GM23338 (cell line): ENCODE measurements around the gene LCLAT1. TPM values are rescaled to one million over a fixed set of nuclear protein-coding genes. Genes with fewer than 3 reads are reported as not detected.

Experiments
- ATAC-seq: fragments of 200-7000 bp; cut with Tn5 transposase; 3 replicates; pipeline ENCODE4 v1.9.1; 2020
- DNase-seq: peaks from one replicate; pipeline ENCODE4 v3.0.0-alpha.2; 2015; ENCODE audit warnings: low spot score
- H2AFZ ChIP-seq: fragments of 200-600 bp; sonication (generic); 2 replicates; pipeline ENCODE4 v1.8.0; 2016; ENCODE audit warnings: antibody characterized with exemption, mild to moderate bottlenecking, moderate library complexity
- H3F3A ChIP-seq: fragments of 200-600 bp; sonication (generic); replicated peaks from 2 replicates; pipeline ENCODE4 v1.8.0; 2017; ENCODE audit warnings: antibody characterized with exemption, mixed run types, low read depth
- H3K27ac ChIP-seq: fragments of 200-600 bp; sonication (generic); 2 replicates; pipeline ENCODE4 v1.6.1; 2016; ENCODE audit warnings: low read depth
- H3K27me3 ChIP-seq: fragments of 200-600 bp; sonication (generic); 2 replicates; pipeline ENCODE4 v1.8.0; 2016; ENCODE audit warnings: mild to moderate bottlenecking, mixed run types, moderate library complexity; ENCODE audit not compliant: insufficient read depth
- H3K36me3 ChIP-seq: fragments of 200-600 bp; sonication (generic); 2 replicates; pipeline ENCODE4 v1.8.0; 2016; ENCODE audit warnings: mild to moderate bottlenecking; ENCODE audit not compliant: insufficient read depth
- H3K4me1 ChIP-seq: fragments of 200-600 bp; sonication (generic); 2 replicates; pipeline ENCODE4 v1.8.0; 2016; ENCODE audit warnings: mild to moderate bottlenecking, moderate library complexity; ENCODE audit not compliant: insufficient read depth
- H3K4me2 ChIP-seq: fragments of 200-600 bp; sonication (generic); 2 replicates; pipeline ENCODE4 v1.7.1; 2017; ENCODE audit warnings: mixed run types
- H3K4me3 ChIP-seq: fragments of 200-600 bp; sonication (generic); 2 replicates; pipeline ENCODE4 v1.6.1; 2016; ENCODE audit warnings: mixed run types
- H3K79me2 ChIP-seq: fragments of 200-600 bp; sonication (generic); replicated peaks from 2 replicates; pipeline ENCODE4 v1.8.0; 2017; ENCODE audit warnings: mild to moderate bottlenecking; ENCODE audit not compliant: insufficient read depth
- H3K9me2 ChIP-seq: fragments of 200-600 bp; sonication (generic); 2 replicates; pipeline ENCODE4 v1.8.0; 2017; ENCODE audit not compliant: insufficient read depth
- H4K20me1 ChIP-seq: fragments of 200-600 bp; sonication (generic); replicated peaks from 2 replicates; pipeline ENCODE4 v1.8.0; 2017; ENCODE audit warnings: mild to moderate bottlenecking; ENCODE audit not compliant: insufficient read depth
- H3K27ac Mint-ChIP-seq: 2 replicates; pipeline ENCODE4 v1.8.0; 2020; ENCODE audit warnings: inconsistent platforms, mild to moderate bottlenecking, moderate library complexity, mixed read lengths
- H3K27me3 Mint-ChIP-seq: 3 replicates; pipeline ENCODE4 v1.8.0; 2022; ENCODE audit warnings: low read depth, mild to moderate bottlenecking, moderate library complexity, mixed read lengths, inconsistent platforms; ENCODE audit not compliant: insufficient read depth, poor library complexity
- H3K36me3 Mint-ChIP-seq: 3 replicates; pipeline ENCODE4 v1.8.0; 2021; ENCODE audit warnings: low read depth, mild to moderate bottlenecking, inconsistent platforms, moderate library complexity, mixed read lengths
- H3K4me1 Mint-ChIP-seq: 3 replicates; pipeline ENCODE4 v1.8.0; 2020; ENCODE audit warnings: mild to moderate bottlenecking, inconsistent platforms, mixed read lengths
- H3K4me3 Mint-ChIP-seq: 3 replicates; pipeline ENCODE4 v1.8.0; 2021; ENCODE audit warnings: moderate library complexity, mild to moderate bottlenecking, inconsistent platforms, mixed read lengths
- H3K9me3 Mint-ChIP-seq: 3 replicates; pipeline ENCODE4 v1.8.0; 2020; ENCODE audit warnings: moderate library complexity, mild to moderate bottlenecking, inconsistent platforms, mixed read lengths
- CREB1 ChIP-seq: fragments of 250-450 bp; sonication (Bioruptor Pico); IDR thresholded peaks from 2 replicates; pipeline ENCODE4 v1.5.0; 2020; ENCODE audit warnings: low read depth, mild to moderate bottlenecking, moderate library complexity
- EZH2 ChIP-seq: fragments of 200-600 bp; sonication (generic); IDR thresholded peaks from one replicate; pipeline ENCODE4 v1.8.0; 2017; ENCODE audit warnings: antibody characterized with exemption, mild to moderate bottlenecking, low read depth; ENCODE audit not compliant: unreplicated experiment
- EZH2phosphoT487 ChIP-seq: fragments of 200-600 bp; sonication (generic); IDR thresholded peaks from one replicate; pipeline ENCODE4 v1.8.1; 2018; ENCODE audit warnings: antibody characterized with exemption; ENCODE audit not compliant: unreplicated experiment
- JUNB ChIP-seq: IDR thresholded peaks from one replicate; pipeline ENCODE4 v1.6.1; 2016; ENCODE audit warnings: antibody characterized with exemption; ENCODE audit not compliant: unreplicated experiment
- NANOG ChIP-seq: IDR thresholded peaks from 2 replicates; pipeline ENCODE4 v1.6.1; 2016; ENCODE audit warnings: antibody characterized with exemption, borderline replicate concordance
- POLR2AphosphoS5 ChIP-seq: IDR thresholded peaks from 2 replicates; pipeline ENCODE4 v1.6.1; 2016; ENCODE audit warnings: antibody characterized with exemption, low read depth
- ZNF114 ChIP-seq: fragments of 250-450 bp; sonication (Bioruptor Pico); IDR thresholded peaks from 2 replicates; pipeline ENCODE4 v1.5.0; 2020; ENCODE audit warnings: mild to moderate bottlenecking, moderate library complexity
- ZNF331 ChIP-seq: fragments of 250-450 bp; sonication (Bioruptor Pico); IDR thresholded peaks from 2 replicates; pipeline ENCODE4 v1.5.0; 2020; ENCODE audit warnings: low read depth, mild to moderate bottlenecking, moderate library complexity
- polyA plus RNA-seq: library from polyadenylated mRNA; unstranded; fragments of >200 nt; fragmentation: Nextera tagmentation; extraction: Ambion mirVana; gene quantifications from 2 replicates; pipeline ENCODE4 v1.2.1, GENCODE V29; 2016
- total RNA-seq: library from RNA; depleted of rRNA; stranded (reverse); fragments of >200 nt; shearing (Covaris generic); gene quantifications from 2 replicates; pipeline ENCODE4 v1.2.3, GENCODE V29; 2014
- TF ChIP-seq, protein P1 (sequence below): IDR thresholded peaks from one replicate; pipeline ENCODE4 v1.6.1; 2018; ENCODE audit warnings: antibody characterized with exemption; ENCODE audit not compliant: unreplicated experiment
- TF ChIP-seq, protein P2 (sequence below): fragments of 250-450 bp; sonication (Bioruptor Pico); IDR thresholded peaks from 2 replicates; pipeline ENCODE4 v1.5.0; 2020; ENCODE audit warnings: mild to moderate bottlenecking, moderate library complexity
- TF ChIP-seq, protein P3 (sequence below): IDR thresholded peaks from 2 replicates; pipeline ENCODE4 v1.6.1; 2016; ENCODE audit warnings: antibody characterized with exemption
- TF ChIP-seq, protein P4 (sequence below), 2 experiments: fragments of 200-600 bp in 1 of 2; sonication (generic) in 1 of 2; conservative IDR thresholded peaks; 2 replicates each; pipeline versions ENCODE4 v1.5.1 to v1.6.1; 2016 to 2017; ENCODE audit warnings: antibody characterized with exemption in 2 of 2, low read depth in 2 of 2, mild to moderate bottlenecking in 2 of 2, moderate library complexity in 1 of 2

LCLAT1 gene
- total and polyA plus RNA-seq, 2 experiments from 2014 or later = 11.5 to 30.1 TPM

DNA sequence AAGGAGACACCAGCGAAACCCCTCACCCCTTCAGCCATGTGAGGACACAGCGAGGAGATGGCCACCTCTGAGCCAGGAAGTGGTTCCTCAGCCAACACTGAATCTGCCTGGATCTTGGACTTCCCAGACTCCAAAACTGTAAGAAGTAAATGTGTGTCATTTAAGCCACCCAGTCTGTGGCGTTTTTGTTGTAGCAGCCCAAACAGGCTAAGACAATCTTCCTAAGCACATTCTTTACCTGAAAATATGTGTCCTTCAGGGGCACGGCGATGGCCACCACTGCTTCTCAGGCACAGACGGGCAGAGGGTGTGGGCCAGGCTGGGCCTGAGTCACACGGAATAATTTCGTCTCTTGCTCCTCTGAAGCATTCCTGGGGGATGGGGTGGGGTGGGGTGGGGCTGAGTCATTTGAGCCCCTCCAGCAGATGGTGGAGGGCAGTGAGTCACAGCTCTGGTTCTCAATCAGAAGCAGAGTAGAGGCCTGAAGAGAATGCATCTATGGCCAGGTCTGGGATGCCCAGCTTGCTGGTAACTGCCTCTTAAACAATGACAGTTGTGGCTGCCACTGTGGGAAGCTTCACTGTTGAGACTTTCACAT, 217.8 kb downstream of the LCLAT1 start (continued):
- TF ChIP-seq, protein P1, sequence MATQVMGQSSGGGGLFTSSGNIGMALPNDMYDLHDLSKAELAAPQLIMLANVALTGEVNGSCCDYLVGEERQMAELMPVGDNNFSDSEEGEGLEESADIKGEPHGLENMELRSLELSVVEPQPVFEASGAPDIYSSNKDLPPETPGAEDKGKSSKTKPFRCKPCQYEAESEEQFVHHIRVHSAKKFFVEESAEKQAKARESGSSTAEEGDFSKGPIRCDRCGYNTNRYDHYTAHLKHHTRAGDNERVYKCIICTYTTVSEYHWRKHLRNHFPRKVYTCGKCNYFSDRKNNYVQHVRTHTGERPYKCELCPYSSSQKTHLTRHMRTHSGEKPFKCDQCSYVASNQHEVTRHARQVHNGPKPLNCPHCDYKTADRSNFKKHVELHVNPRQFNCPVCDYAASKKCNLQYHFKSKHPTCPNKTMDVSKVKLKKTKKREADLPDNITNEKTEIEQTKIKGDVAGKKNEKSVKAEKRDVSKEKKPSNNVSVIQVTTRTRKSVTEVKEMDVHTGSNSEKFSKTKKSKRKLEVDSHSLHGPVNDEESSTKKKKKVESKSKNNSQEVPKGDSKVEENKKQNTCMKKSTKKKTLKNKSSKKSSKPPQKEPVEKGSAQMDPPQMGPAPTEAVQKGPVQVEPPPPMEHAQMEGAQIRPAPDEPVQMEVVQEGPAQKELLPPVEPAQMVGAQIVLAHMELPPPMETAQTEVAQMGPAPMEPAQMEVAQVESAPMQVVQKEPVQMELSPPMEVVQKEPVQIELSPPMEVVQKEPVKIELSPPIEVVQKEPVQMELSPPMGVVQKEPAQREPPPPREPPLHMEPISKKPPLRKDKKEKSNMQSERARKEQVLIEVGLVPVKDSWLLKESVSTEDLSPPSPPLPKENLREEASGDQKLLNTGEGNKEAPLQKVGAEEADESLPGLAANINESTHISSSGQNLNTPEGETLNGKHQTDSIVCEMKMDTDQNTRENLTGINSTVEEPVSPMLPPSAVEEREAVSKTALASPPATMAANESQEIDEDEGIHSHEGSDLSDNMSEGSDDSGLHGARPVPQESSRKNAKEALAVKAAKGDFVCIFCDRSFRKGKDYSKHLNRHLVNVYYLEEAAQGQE = no peak
- TF ChIP-seq NANOG (no peak), CREB1 (no peak), EZH2phosphoT487 (no peak)

DNA sequence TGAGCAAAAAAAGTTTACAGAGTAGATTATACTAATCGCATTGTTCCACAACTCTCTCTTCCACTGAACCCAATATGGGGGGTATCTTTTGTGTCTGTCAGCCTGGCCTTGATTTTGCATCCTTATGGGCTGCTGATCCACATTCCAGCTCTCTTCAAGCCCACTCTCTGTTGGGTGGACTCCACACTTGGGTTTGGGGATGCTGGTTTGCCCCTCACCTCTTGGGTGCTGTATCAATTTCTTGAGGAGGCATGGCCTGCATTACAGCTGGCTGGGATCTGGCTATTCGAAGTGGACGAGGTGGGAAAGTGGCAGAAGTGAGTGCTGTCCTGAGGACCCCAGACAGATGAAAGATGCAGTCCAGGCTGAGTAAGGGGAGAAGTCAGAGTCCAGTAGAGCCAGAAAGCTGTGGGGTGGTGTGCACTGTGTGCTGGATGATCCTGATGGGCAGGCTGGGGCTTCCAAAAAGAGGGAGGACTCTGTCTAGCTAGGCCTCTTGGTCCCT, 218.8 kb downstream of the LCLAT1 start:
- peaks cover 20% of the 10 kb centered on the region for H3K36me3 Mint-ChIP-seq
- Histone ChIP-seq H3F3A (no peaks in the 10 kb centered on the region), H3K79me2 (no peaks in the 10 kb centered on the region), H4K20me1 (no peaks in the 10 kb centered on the region), H3K27ac (no peak overlapping the region), H3K36me3 (peaks cover 5% of the 10 kb centered on the region; the same call in 1 of the 2 replicates), H3K4me3 (no peak overlapping the region), H3K9me2 (peaks cover 11% of the 10 kb centered on the region; the same call in 1 of the 2 replicates), H2AFZ (no peak overlapping the region), H3K4me2 (no peak overlapping the region), H3K27me3 (no peaks in the 10 kb centered on the region), H3K4me1 (no peaks in the 10 kb centered on the region)
- no peak overlapping the region for H3K4me3 Mint-ChIP-seq
- TF ChIP-seq POLR2AphosphoS5 = no peak
- TF ChIP-seq ZNF114 = no peak
- TF ChIP-seq CREB1 = no peak
- TF ChIP-seq, protein P2, sequence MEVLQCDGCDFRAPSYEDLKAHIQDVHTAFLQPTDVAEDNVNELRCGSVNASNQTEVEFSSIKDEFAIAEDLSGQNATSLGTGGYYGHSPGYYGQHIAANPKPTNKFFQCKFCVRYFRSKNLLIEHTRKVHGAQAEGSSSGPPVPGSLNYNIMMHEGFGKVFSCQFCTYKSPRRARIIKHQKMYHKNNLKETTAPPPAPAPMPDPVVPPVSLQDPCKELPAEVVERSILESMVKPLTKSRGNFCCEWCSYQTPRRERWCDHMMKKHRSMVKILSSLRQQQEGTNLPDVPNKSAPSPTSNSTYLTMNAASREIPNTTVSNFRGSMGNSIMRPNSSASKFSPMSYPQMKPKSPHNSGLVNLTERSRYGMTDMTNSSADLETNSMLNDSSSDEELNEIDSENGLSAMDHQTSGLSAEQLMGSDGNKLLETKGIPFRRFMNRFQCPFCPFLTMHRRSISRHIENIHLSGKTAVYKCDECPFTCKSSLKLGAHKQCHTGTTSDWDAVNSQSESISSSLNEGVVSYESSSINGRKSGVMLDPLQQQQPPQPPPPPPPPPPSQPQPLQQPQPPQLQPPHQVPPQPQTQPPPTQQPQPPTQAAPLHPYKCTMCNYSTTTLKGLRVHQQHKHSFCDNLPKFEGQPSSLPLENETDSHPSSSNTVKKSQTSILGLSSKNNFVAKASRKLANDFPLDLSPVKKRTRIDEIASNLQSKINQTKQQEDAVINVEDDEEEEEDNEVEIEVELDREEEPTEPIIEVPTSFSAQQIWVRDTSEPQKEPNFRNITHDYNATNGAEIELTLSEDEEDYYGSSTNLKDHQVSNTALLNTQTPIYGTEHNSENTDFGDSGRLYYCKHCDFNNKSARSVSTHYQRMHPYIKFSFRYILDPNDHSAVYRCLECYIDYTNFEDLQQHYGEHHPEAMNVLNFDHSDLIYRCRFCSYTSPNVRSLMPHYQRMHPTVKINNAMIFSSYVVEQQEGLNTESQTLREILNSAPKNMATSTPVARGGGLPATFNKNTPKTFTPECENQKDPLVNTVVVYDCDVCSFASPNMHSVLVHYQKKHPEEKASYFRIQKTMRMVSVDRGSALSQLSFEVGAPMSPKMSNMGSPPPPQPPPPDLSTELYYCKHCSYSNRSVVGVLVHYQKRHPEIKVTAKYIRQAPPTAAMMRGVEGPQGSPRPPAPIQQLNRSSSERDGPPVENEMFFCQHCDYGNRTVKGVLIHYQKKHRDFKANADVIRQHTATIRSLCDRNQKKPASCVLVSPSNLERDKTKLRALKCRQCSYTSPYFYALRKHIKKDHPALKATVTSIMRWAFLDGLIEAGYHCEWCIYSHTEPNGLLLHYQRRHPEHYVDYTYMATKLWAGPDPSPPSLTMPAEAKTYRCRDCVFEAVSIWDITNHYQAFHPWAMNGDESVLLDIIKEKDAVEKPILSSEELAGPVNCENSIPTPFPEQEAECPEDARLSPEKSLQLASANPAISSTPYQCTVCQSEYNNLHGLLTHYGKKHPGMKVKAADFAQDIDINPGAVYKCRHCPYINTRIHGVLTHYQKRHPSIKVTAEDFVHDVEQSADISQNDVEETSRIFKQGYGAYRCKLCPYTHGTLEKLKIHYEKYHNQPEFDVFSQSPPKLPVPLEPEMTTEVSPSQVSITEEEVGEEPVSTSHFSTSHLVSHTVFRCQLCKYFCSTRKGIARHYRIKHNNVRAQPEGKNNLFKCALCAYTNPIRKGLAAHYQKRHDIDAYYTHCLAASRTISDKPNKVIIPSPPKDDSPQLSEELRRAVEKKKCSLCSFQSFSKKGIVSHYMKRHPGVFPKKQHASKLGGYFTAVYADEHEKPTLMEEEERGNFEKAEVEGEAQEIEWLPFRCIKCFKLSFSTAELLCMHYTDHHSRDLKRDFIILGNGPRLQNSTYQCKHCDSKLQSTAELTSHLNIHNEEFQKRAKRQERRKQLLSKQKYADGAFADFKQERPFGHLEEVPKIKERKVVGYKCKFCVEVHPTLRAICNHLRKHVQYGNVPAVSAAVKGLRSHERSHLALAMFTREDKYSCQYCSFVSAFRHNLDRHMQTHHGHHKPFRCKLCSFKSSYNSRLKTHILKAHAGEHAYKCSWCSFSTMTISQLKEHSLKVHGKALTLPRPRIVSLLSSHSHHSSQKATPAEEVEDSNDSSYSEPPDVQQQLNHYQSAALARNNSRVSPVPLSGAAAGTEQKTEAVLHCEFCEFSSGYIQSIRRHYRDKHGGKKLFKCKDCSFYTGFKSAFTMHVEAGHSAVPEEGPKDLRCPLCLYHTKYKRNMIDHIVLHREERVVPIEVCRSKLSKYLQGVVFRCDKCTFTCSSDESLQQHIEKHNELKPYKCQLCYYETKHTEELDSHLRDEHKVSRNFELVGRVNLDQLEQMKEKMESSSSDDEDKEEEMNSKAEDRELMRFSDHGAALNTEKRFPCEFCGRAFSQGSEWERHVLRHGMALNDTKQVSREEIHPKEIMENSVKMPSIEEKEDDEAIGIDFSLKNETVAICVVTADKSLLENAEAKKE (CRISPR knock-in tag) = no peak
- TF ChIP-seq, protein P3, sequence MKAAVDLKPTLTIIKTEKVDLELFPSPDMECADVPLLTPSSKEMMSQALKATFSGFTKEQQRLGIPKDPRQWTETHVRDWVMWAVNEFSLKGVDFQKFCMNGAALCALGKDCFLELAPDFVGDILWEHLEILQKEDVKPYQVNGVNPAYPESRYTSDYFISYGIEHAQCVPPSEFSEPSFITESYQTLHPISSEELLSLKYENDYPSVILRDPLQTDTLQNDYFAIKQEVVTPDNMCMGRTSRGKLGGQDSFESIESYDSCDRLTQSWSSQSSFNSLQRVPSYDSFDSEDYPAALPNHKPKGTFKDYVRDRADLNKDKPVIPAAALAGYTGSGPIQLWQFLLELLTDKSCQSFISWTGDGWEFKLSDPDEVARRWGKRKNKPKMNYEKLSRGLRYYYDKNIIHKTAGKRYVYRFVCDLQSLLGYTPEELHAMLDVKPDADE = no peak
- TF ChIP-seq EZH2 = no peak
- TF ChIP-seq JUNB = no peak
- no peak for TF ChIP-seq EZH2phosphoT487
- TF ChIP-seq ZNF331 (CRISPR knock-in tag) = no peak
- TF ChIP-seq, protein P4, sequence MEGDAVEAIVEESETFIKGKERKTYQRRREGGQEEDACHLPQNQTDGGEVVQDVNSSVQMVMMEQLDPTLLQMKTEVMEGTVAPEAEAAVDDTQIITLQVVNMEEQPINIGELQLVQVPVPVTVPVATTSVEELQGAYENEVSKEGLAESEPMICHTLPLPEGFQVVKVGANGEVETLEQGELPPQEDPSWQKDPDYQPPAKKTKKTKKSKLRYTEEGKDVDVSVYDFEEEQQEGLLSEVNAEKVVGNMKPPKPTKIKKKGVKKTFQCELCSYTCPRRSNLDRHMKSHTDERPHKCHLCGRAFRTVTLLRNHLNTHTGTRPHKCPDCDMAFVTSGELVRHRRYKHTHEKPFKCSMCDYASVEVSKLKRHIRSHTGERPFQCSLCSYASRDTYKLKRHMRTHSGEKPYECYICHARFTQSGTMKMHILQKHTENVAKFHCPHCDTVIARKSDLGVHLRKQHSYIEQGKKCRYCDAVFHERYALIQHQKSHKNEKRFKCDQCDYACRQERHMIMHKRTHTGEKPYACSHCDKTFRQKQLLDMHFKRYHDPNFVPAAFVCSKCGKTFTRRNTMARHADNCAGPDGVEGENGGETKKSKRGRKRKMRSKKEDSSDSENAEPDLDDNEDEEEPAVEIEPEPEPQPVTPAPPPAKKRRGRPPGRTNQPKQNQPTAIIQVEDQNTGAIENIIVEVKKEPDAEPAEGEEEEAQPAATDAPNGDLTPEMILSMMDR (conservative IDR thresholded peaks at IDR 0.05; ENCODE audit: low read depth in 2 of 2) = no peak
- H3K27me3 Mint-ChIP-seq = no peaks in the 10 kb centered on the region
- DNase-seq (no peak), ATAC-seq (no peak)
- no peaks in the 10 kb centered on the region for H3K4me1 Mint-ChIP-seq
- H3K9me3 Mint-ChIP-seq = peaks cover 22% of the 10 kb centered on the region
- H3K27ac Mint-ChIP-seq = no peak overlapping the region
